Activated T-helper 2 cell treated with anti-CD3 and anti-CD28 coated beads, Interferon-gamma antibody, Interleukin-2, Interleukin-4, amounts not matched to agents 10 μg/mL and 5 μg/mL and 100 μg/mL, durations not matched to agents 14 hours and 24 hours and 36 hours (primary cell): ENCODE measurements around the gene RPUSD4. TPM values are rescaled to one million over a fixed set of nuclear protein-coding genes. Genes with fewer than 3 reads are reported as not detected.

ENCODE experiments used
- DNase-seq: peaks from one replicate; pipeline ENCODE4 v3.0.0; 2021; ENCODE audit warnings: low spot score
- H3K27ac Mint-ChIP-seq: one replicate; pipeline ENCODE4 v1.8.0; 2021; ENCODE audit warnings: mixed read lengths
- H3K27me3 Mint-ChIP-seq: one replicate; pipeline ENCODE4 v1.8.0; 2021; ENCODE audit warnings: low read depth, mixed read lengths
- H3K36me3 Mint-ChIP-seq: one replicate; pipeline ENCODE4 v1.8.0; 2021; ENCODE audit warnings: low read depth, mixed read lengths
- H3K4me1 Mint-ChIP-seq: one replicate; pipeline ENCODE4 v1.8.0; 2021; ENCODE audit warnings: low read depth, mixed read lengths
- H3K4me3 Mint-ChIP-seq: one replicate; pipeline ENCODE4 v1.8.0; 2021; ENCODE audit warnings: low read depth, mild to moderate bottlenecking, moderate library complexity, mixed read lengths
- H3K9me3 Mint-ChIP-seq: one replicate; pipeline ENCODE4 v1.8.0; 2021; ENCODE audit warnings: mixed read lengths
- intact Hi-C: fragments of 100-400 bp; cut with micrococcal nuclease; formaldehyde crosslinking; loops from one replicate; pipeline ENCODE4 v1.15.1; 2023
- total RNA-seq: library from RNA; stranded (reverse); gene quantifications from 2 replicates; pipeline ENCODE4 v1.2.3, GENCODE V29; 2022

RPUSD4 gene
- total RNA-seq, 1 donor from 2014 or later = 43.9 TPM

GRCh38 chr11:126156814-126157213, 54.6 kb downstream of the RPUSD4 start:
- no peak for DNase-seq
- Mint-ChIP-seq H3K9me3 (peaks cover 5% of the 10 kb centered on the region), H3K27me3 (peaks cover 4% of the 10 kb centered on the region), H3K36me3 (no peaks in the 10 kb centered on the region), H3K27ac (no peak overlapping the region), H3K4me1 (no peaks in the 10 kb centered on the region), H3K4me3 (no peak overlapping the region)
- intact Hi-C loops = no loop called here

GRCh38 chr11:126155402-126156187, 55.9 kb downstream of the RPUSD4 start:
- no peaks in the 10 kb centered on the region for H3K4me1 Mint-ChIP-seq
- H3K4me3 Mint-ChIP-seq = no peak overlapping the region
- intact Hi-C loops = no loop called here

GRCh38 chr11:126154691-126155090, 56.8 kb downstream of the RPUSD4 start:
- intact Hi-C loops = no loop called here
- H3K27ac Mint-ChIP-seq = no peak overlapping the region
- no peak overlapping the region for H3K4me3 Mint-ChIP-seq
- H3K27me3 Mint-ChIP-seq = peaks cover 4% of the 10 kb centered on the region
- DNase-seq = no peak
- H3K9me3 Mint-ChIP-seq = peaks cover 5% of the 10 kb centered on the region
- no peaks in the 10 kb centered on the region for H3K4me1 Mint-ChIP-seq
- no peaks in the 10 kb centered on the region for H3K36me3 Mint-ChIP-seq

More at GRCh38 chr11:126155402-126156187, 55.9 kb downstream of the RPUSD4 start:
- H3K36me3 Mint-ChIP-seq = no peaks in the 10 kb centered on the region
- no peak overlapping the region for H3K27ac Mint-ChIP-seq
- H3K27me3 Mint-ChIP-seq = peaks cover 4% of the 10 kb centered on the region
- H3K9me3 Mint-ChIP-seq = peaks cover 5% of the 10 kb centered on the region
- no peak for DNase-seq

- H3K27me3 Mint-ChIP-seq = peaks cover 4% of the 10 kb centered on the region
- no peak overlapping the region for H3K27ac Mint-ChIP-seq
- intact Hi-C loops = no loop called here
- peaks cover 5% of the 10 kb centered on the region for H3K9me3 Mint-ChIP-seq
- no peaks in the 10 kb centered on the region for H3K4me1 Mint-ChIP-seq
- no peak for DNase-seq
- no peaks in the 10 kb centered on the region for H3K36me3 Mint-ChIP-seq
- no peak overlapping the region for H3K4me3 Mint-ChIP-seq
These were observed 57.5 kb downstream of the RPUSD4 start for GRCh38 chr11:126153972-126154371.

GRCh38 chr11:126153006-126153405, 58.4 kb downstream of the RPUSD4 start:
- Mint-ChIP-seq H3K9me3 (peaks cover 5% of the 10 kb centered on the region), H3K36me3 (no peaks in the 10 kb centered on the region), H3K4me1 (no peaks in the 10 kb centered on the region), H3K27ac (no peak overlapping the region), H3K4me3 (no peak overlapping the region), H3K27me3 (peaks cover 4% of the 10 kb centered on the region)
- no peak for DNase-seq
- intact Hi-C loops = no loop called here

GRCh38 chr11:126152586-126152985, 58.9 kb downstream of the RPUSD4 start:
- Mint-ChIP-seq H3K4me1 (no peaks in the 10 kb centered on the region), H3K4me3 (no peak overlapping the region), H3K36me3 (no peaks in the 10 kb centered on the region), H3K27me3 (peaks cover 4% of the 10 kb centered on the region), H3K9me3 (peaks cover 5% of the 10 kb centered on the region), H3K27ac (no peak overlapping the region)
- DNase-seq = no peak
- intact Hi-C loops = no loop called here

- intact Hi-C loops = no loop called here
These were observed 59.3 kb downstream of the RPUSD4 start for GRCh38 chr11:126152152-126152551.

More at GRCh38 chr11:126152152-126152551, 59.3 kb downstream of the RPUSD4 start:
- Mint-ChIP-seq H3K27ac (no peak overlapping the region), H3K27me3 (peaks cover 4% of the 10 kb centered on the region), H3K9me3 (peaks cover 5% of the 10 kb centered on the region), H3K4me3 (no peak overlapping the region), H3K4me1 (no peaks in the 10 kb centered on the region), H3K36me3 (no peaks in the 10 kb centered on the region)
- no peak for DNase-seq

Other genes starting within 250 kb of the RPUSD4 start
- 3.2 and 3.5 TPM in 2 replicates for gene CDON, start 148.8 kb downstream of the RPUSD4 start, total RNA-seq
- 11.6 and 11.7 TPM in 2 replicates for gene FAM118B, start 132 bp upstream of the RPUSD4 start, total RNA-seq
- 175 and 177 TPM in 2 replicates for gene SRPRA, start 57.2 kb upstream of the RPUSD4 start, total RNA-seq
- 48.7 and 52.3 TPM in 2 replicates for gene FOXRED1, start 57.5 kb upstream of the RPUSD4 start, total RNA-seq
- gene TIRAP, start 71.4 kb upstream of the RPUSD4 start, total RNA-seq = 15.9 TPM in 2 replicates
- 39.8 and 42.1 TPM in 2 replicates for gene DCPS, start 92.4 kb upstream of the RPUSD4 start, total RNA-seq
- gene ST3GAL4, start 144.0 kb upstream of the RPUSD4 start, total RNA-seq = 12.4 and 14.4 TPM in 2 replicates